ENCODE measurements around the gene FOXN3.

Gene FOXN3

DNA sequence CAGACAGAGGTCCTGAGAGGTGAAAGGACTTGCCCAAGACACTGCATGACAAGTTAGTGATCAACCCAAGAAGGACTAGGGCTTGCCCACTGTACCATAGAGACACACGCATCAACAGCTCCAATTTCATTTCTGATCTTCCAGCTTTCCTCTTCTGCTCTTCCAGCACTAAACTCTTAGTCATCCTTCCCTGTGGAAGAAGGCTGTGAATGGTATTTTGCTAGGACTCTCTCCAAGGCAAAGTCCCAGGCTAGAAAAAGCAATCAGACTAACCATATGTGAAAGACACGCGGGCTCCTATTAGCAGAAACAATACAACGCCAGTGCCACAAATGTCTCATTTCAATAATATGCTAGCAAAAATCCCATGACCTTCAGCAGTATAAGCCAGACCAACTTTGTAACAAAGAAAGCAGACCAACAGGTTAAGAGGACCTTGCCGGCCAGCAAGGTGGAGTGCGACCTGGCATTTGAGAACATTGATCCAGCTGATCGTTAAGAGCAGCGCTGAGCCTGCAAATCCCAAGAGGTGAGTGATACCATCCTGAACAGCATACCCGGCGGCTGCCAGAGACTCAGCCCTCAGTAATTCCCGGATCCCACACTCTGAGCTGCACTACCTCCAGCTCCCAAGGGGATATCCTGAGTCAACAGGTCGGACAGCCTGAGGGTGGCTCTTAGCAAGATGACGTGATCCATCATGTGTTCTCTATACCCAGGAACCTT is 132.5 kb downstream of the FOXN3 start:
- no peak for DNase-seq (ENCODE audit: low read depth in 1 of 2, low spot score in 1 of 2)

GRCh38 chr14:89283327-89284060 is 133.5 kb downstream of the FOXN3 start:
- peak in 1 of 2 donors; percentile 25 for DNase-seq (ENCODE audit: low read depth in 1 of 2, low spot score in 1 of 2)

- no peak for DNase-seq (ENCODE audit: low read depth in 1 of 2, low spot score in 1 of 2)
These were observed 134.8 kb downstream of the FOXN3 start for GRCh38 chr14:89282191-89282590.

DNA sequence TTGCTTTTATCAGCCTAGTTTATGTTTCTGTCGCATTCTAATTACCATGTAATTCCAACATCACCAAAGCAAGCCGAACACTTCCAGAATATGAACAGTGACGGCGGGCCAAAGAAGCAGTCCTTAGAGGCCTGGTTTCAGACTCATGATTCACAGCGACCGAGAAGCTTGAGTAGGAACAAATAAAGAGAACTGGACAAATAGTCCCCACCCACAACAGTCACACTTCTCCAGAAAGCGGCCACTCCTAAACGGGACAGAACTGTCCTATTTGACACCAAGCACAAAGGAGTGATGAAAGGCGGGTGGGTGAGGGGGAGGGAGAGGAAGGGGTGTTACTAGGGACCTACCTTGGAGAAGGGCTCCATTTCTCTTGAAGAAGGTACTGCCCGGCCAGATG is 136.4 kb downstream of the FOXN3 start:
- no peak for DNase-seq (ENCODE audit: low read depth in 1 of 2, low spot score in 1 of 2)

DNA sequence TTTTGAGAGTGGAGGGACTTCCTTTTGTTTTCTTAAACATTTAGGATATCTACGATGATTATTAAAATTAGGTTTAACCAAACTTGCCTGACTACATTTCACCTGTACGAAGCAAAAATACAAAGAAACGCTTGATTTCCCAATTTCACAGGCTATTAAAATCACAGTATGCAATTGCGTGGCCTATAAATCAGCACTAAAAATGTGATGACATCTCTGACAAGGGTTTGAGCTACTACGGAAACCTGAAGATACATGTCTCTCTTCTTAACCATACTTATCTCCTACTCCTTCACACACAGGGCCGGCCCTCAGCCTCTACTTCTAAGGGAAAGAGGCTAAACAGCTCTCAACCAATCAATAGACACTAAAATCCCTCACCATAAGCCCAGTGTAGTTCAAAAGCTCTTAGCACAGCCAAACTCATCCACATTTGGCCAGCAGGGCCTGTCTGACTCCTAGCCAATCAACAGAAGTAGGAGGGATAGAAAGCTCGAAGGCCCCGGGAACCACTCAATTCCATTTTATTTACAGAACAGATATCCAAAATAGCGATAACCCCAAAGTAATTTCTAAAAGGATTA is 137.3 kb downstream of the FOXN3 start:
- DNase-seq (ENCODE audit: low read depth in 1 of 2, low spot score in 1 of 2): no peak

DNA sequence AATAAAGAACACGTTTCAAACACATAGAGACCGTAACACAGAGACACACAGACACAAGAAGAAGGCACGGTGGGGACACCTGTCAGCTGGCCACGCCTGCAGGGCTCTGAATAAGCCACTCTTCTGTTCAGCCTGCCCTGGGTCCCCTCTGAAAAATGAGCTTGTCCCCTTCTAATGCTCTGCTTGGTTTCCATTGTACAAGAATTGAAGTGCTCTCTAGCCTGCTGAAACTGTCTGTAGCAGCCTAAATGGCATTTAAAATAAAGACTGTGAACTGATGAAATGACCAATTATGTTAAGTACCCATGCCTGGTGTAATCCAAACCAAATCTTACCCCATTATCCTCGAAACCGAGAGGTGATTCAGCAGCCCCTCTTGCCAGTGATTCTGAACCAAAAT is 139.8 kb downstream of the FOXN3 start:
- DNase-seq (ENCODE audit: low read depth in 1 of 2, low spot score in 1 of 2): no peak

DNA sequence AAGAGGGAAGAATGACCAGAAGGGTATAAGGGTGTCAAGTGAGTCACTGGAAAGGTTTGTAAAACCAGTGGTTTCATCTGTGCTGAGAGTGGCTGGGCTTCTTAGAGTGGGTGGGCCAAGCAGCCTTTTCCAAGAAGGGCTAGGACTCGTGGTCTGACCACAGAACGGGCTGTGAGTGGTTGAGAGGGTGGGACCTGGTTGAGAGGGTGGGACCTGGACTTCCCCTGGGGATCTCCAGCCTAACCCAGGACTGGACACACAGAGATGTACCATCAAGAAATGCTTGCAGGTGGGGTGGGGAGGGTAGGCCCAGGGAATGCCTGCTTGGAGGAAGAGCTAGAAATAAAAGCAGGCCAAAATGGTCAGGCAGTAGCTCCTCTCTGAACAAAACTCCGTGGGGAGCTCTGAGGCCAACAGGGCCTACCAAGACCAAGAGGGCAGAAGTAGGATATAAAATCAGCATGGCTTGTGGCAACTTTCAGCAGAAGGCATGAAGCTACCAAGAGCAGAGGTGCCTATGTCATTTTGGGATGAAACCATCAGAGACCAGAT is 140.5 kb downstream of the FOXN3 start:
- peak; percentile 6 to 52 for DNase-seq (ENCODE audit: low read depth in 1 of 2, low spot score in 1 of 2)

DNA sequence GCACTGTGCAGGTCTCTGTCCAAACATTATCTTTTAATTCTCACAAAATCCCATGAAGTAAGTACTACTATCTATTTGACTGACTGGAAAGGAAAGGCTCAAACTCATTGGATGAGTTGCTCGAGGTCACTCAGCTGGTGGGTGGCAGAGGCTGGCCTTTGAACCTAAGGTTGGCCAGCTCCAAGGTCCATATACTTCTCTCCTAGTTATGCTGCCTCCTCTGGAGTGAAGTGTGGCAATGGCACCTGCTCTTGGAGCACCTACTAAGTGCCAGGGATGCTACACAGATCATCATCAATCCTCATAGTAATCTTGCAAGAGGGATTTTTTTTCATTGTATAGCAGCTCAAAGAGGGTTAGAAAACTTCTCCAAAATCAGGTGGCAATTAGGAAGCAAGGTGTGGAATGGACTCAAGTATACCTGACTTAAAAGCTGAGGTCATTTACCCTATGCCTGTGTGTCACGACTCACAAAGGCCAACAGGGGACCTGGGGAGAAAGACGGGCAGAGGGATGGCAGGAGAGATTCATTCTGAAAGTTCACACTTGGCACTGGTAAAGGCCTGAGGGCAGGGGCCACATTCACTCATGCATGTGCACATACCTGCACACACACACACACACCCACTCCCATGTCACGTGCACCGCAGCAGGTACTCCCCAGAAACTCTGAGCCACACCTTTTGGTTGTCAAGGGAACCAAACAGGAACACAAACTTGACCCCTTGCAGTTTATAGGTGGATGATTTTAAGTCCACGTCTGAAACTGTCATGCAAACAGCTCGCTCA is 146.4 kb downstream of the FOXN3 start:
- DNase-seq (ENCODE audit: low read depth in 1 of 2, low spot score in 1 of 2): no peak

GRCh38 chr14:89269404-89269803 is 147.6 kb downstream of the FOXN3 start:
- no peak for DNase-seq (ENCODE audit: low read depth in 1 of 2, low spot score in 1 of 2)

GRCh38 chr14:89268514-89268913 is 148.5 kb downstream of the FOXN3 start:
- DNase-seq (ENCODE audit: low read depth in 1 of 2, low spot score in 1 of 2): no peak

GRCh38 chr14:89267656-89268055 is 149.4 kb downstream of the FOXN3 start:
- DNase-seq (ENCODE audit: low read depth in 1 of 2, low spot score in 1 of 2): no peak

- DNase-seq (ENCODE audit: low read depth in 1 of 2, low spot score in 1 of 2): no peak
These were observed 149.9 kb downstream of the FOXN3 start for GRCh38 chr14:89267163-89267562.

DNA sequence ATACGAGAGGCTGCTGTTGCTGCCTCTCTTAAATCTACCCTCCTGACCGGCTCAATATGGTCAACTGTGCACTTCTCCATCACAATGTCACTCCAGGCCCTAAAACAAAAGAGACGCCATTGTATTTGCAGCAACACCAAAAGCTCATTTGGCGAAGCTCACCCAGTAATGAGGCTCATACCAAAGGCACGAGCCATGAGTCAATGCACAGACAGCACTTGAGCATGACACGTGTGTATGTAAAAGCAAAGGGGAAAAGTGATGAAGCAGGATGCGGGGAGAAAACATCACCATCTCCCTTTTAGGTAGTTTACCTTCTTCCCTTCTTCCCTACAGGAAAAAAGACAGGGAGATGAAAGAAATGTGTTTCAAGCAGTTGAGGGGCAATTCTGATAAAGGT is 150.3 kb downstream of the FOXN3 start:
- no peak for DNase-seq (ENCODE audit: low read depth in 1 of 2, low spot score in 1 of 2)

GRCh38 chr14:89265234-89265633 is 151.8 kb downstream of the FOXN3 start:
- DNase-seq (ENCODE audit: low read depth in 1 of 2, low spot score in 1 of 2): no peak

GRCh38 chr14:89264196-89264800 is 152.7 kb downstream of the FOXN3 start:
- DNase-seq (ENCODE audit: low read depth in 1 of 2, low spot score in 1 of 2): no peak

DNA sequence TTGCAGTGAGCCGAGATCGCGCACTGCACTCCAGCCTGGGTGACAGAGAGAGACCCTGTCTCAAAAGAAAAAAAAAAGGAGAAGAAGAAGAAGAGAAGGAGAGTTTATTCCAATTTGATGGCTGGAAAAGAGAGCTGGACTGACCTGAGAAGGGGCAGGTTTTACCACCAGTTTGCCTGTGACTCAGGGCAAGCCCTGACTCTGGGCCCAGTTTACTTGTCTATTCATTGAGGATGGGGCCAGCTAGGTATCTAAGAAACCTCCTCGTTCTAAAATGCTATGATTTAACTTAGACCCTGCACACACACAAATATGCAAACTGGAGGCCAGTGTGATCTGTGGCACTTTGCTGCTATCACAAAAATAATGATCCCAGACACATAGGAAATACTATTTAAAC is 155.0 kb downstream of the FOXN3 start:
- no peak for DNase-seq (ENCODE audit: low read depth in 1 of 2, low spot score in 1 of 2)

DNA sequence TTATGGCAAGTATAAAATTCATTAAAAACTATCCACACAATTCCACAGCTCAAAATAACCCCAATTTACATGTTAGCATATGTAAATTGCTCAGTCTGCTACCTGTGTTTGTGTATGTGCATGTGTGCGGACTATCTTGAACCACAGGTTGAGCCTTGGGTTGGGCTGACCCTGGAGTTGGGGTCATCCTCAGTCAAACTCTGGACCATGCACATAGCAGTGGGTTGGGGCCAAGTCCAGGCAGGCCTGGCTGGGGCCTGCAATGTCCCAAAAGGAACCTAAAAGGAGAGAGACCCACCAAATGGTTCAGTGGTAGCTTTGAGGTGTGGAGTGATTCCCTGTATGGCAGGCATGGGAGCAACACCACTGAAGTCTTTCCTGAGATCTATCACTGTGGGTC is 156.1 kb downstream of the FOXN3 start:
- DNase-seq (ENCODE audit: low read depth in 1 of 2, low spot score in 1 of 2): no peak

DNA sequence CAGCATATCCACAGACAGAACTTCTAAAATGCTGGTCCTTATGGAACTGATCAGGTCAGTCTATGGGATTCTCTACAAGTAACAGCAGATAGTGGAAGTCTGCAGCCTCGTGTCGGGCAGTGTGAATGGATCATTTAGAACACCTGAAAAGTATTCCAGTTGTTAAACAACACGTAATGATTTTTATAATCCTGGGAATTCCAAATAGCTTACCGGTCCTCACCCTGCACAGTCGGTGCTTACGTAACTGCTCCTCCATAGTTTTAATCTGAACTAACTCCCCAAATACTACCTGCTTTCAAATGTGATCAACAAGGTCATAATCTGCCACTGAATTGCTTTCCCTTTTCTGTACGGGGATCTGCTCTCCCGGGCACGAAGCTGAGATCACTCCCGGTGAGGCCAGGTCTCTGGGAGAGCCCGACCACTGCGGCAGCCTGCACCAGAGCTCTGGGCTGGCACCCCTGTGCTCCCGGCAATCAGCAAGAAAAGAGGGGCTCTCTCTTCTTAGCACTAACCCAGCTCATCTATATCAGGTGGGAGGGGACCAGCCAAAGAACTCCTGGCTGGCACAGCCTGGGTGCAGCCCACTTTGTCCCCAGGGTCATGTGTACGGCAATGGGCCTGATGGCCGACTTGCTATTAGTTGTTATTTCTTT is 157.0 kb downstream of the FOXN3 start:
- DNase-seq (ENCODE audit: low read depth in 1 of 2, low spot score in 1 of 2): no peak

GRCh38 chr14:89258728-89259273 is 158.2 kb downstream of the FOXN3 start:
- DNase-seq (ENCODE audit: low read depth in 1 of 2, low spot score in 1 of 2): no peak

GRCh38 chr14:89256951-89257350 is 160.1 kb downstream of the FOXN3 start:
- DNase-seq (ENCODE audit: low read depth in 1 of 2, low spot score in 1 of 2): no peak

Measured in activated CD4-positive, alpha-beta T cell treated with anti-CD3 and anti-CD28 coated beads, Interleukin-2, amount 50 U/mL, for 24 hours (primary cell).